ENCODE results near the gene HADHA.

GRCh38 chr2:26224095-26224494 lies 20.3 kb downstream of the HADHA start:
- no peak for TF ChIP-seq EZH2 (IDR thresholded peaks at IDR 0.05; ENCODE audit: borderline replicate concordance, insufficient read depth, low read depth, low read length, poor library complexity, severe bottlenecking)
- TF ChIP-seq CTCF (IDR thresholded peaks at IDR 0.05): no peak
